ENCODE data around the gene PLA2G4E.

PLA2G4E gene

GRCh38 chr15:42033214-42033873 is 12.5 kb upstream of the PLA2G4E start:
- no peak overlapping the region for H3K4me3 ChIP-seq (ENCODE audit: low read depth, low read length)
- no peak for TF ChIP-seq CTCF (IDR thresholded peaks at IDR 0.05; ENCODE audit: low read depth, low read length)

GRCh38 chr15:42032376-42033213 is 11.8 kb upstream of the PLA2G4E start:
- no peak overlapping the region for H3K4me3 ChIP-seq (ENCODE audit: low read depth, low read length)
- no peak for TF ChIP-seq CTCF (IDR thresholded peaks at IDR 0.05; ENCODE audit: low read depth, low read length)

GRCh38 chr15:42031198-42031915 is 10.5 kb upstream of the PLA2G4E start:
- H3K4me3 ChIP-seq (ENCODE audit: low read depth, low read length) = no peak overlapping the region
- TF ChIP-seq CTCF (IDR thresholded peaks at IDR 0.05; ENCODE audit: low read depth, low read length) = no peak

- no peak overlapping the region for H3K4me3 ChIP-seq (ENCODE audit: low read depth, low read length)
Observed at GRCh38 chr15:42027521-42027920, 6.7 kb upstream of the PLA2G4E start.

GRCh38 chr15:42024303-42024702 is 3.5 kb upstream of the PLA2G4E start:
- TF ChIP-seq CTCF (IDR thresholded peaks at IDR 0.05; ENCODE audit: low read depth, low read length) = no peak
- H3K4me3 ChIP-seq (ENCODE audit: low read depth, low read length) = no peak overlapping the region

More at GRCh38 chr15:42027521-42027920, 6.7 kb upstream of the PLA2G4E start:
- TF ChIP-seq CTCF (IDR thresholded peaks at IDR 0.05; ENCODE audit: low read depth, low read length) = no peak

GRCh38 chr15:42021593-42021992 is 751 bp upstream of the PLA2G4E start:
- H3K4me3 ChIP-seq (ENCODE audit: low read depth, low read length) = no peak overlapping the region
- TF ChIP-seq CTCF (IDR thresholded peaks at IDR 0.05; ENCODE audit: low read depth, low read length) = no peak

Data from WI38 (cell line).